HEK293 (cell line): ENCODE measurements around the gene EVC2.

ENCODE experiments used
- CTCF ChIP-seq: fragments of 450-650 bp; formaldehyde crosslinking; IDR thresholded peaks from 2 replicates; pipeline ENCODE4 v1.5.1; 2016; ENCODE audit warnings: missing biosample characterization, missing genetic modification characterization
- KLF9 ChIP-seq: fragments of 450-650 bp; formaldehyde crosslinking; IDR thresholded peaks from 2 replicates; pipeline ENCODE4 v1.5.1; 2016; ENCODE audit warnings: missing biosample characterization, missing genetic modification characterization, low read depth
- REST ChIP-seq: fragments of 450-650 bp; formaldehyde crosslinking; IDR thresholded peaks from 2 replicates; pipeline ENCODE4 v1.5.1; 2016; ENCODE audit warnings: missing biosample characterization, missing genetic modification characterization
- ZNF202 ChIP-seq: fragments of 450-650 bp; formaldehyde crosslinking; IDR thresholded peaks from 2 replicates; pipeline ENCODE4 v1.5.1; 2016; ENCODE audit warnings: missing biosample characterization, missing genetic modification characterization, borderline replicate concordance
- ZNF221 ChIP-seq: fragments of 450-650 bp; formaldehyde crosslinking; IDR thresholded peaks from 2 replicates; pipeline ENCODE4 v1.5.1; 2017; ENCODE audit warnings: missing biosample characterization, missing genetic modification characterization, borderline replicate concordance
- ZNF223 ChIP-seq: fragments of 450-650 bp; formaldehyde crosslinking; IDR thresholded peaks from 2 replicates; pipeline ENCODE4 v1.5.1; 2016; ENCODE audit warnings: missing biosample characterization, missing genetic modification characterization
- ZNF354C ChIP-seq: fragments of 450-650 bp; formaldehyde crosslinking; IDR thresholded peaks from 2 replicates; pipeline ENCODE4 v1.5.1; 2016; ENCODE audit warnings: missing biosample characterization, missing genetic modification characterization, low read depth, borderline replicate concordance
- ZNF514 ChIP-seq: fragments of 450-650 bp; formaldehyde crosslinking; IDR thresholded peaks from 2 replicates; pipeline ENCODE4 v1.5.1; 2016; ENCODE audit warnings: missing biosample characterization, missing genetic modification characterization
- ZNF629 ChIP-seq: fragments of 450-650 bp; formaldehyde crosslinking; IDR thresholded peaks from 2 replicates; pipeline ENCODE4 v1.5.1; 2017; ENCODE audit warnings: missing biosample characterization, missing genetic modification characterization
- TF ChIP-seq, protein P1 (sequence below): fragments of 450-650 bp; formaldehyde crosslinking; IDR thresholded peaks from 2 replicates; pipeline ENCODE4 v1.5.1; 2016; ENCODE audit warnings: missing biosample characterization, missing genetic modification characterization
- TF ChIP-seq, protein P2 (sequence below): fragments of 450-650 bp; formaldehyde crosslinking; optimal IDR thresholded peaks from 2 replicates; pipeline ENCODE3; 2016; ENCODE audit warnings: missing biosample characterization, mild to moderate bottlenecking, missing genetic modification characterization
- TF ChIP-seq, protein P3 (sequence below): fragments of 450-650 bp; formaldehyde crosslinking; IDR thresholded peaks from 2 replicates; pipeline ENCODE4 v1.5.1; 2016; ENCODE audit warnings: missing biosample characterization, missing genetic modification characterization, low read depth
- TF ChIP-seq, protein P4 (sequence below): fragments of 450-650 bp; formaldehyde crosslinking; IDR thresholded peaks from 2 replicates; pipeline ENCODE4 v1.5.1; 2016; ENCODE audit warnings: missing biosample characterization, missing genetic modification characterization

GRCh38 chr4:5647351-5647750, 61.0 kb downstream of the EVC2 start:
- TF ChIP-seq CTCF (no peak), ZNF354C (tag by site-specific recombination) (no peak), ZNF223 (tag by site-specific recombination) (no peak), REST (tag by site-specific recombination) (no peak), ZNF514 (tag by site-specific recombination) (no peak), KLF9 (tag by site-specific recombination) (no peak), ZNF629 (no peak), ZNF221 (tag by site-specific recombination) (no peak), ZNF202 (no peak)
- TF ChIP-seq, protein P1, sequence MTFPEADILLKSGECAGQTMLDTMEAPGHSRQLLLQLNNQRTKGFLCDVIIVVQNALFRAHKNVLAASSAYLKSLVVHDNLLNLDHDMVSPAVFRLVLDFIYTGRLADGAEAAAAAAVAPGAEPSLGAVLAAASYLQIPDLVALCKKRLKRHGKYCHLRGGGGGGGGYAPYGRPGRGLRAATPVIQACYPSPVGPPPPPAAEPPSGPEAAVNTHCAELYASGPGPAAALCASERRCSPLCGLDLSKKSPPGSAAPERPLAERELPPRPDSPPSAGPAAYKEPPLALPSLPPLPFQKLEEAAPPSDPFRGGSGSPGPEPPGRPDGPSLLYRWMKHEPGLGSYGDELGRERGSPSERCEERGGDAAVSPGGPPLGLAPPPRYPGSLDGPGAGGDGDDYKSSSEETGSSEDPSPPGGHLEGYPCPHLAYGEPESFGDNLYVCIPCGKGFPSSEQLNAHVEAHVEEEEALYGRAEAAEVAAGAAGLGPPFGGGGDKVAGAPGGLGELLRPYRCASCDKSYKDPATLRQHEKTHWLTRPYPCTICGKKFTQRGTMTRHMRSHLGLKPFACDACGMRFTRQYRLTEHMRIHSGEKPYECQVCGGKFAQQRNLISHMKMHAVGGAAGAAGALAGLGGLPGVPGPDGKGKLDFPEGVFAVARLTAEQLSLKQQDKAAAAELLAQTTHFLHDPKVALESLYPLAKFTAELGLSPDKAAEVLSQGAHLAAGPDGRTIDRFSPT (tag by site-specific recombination): no peak
- TF ChIP-seq, protein P2, sequence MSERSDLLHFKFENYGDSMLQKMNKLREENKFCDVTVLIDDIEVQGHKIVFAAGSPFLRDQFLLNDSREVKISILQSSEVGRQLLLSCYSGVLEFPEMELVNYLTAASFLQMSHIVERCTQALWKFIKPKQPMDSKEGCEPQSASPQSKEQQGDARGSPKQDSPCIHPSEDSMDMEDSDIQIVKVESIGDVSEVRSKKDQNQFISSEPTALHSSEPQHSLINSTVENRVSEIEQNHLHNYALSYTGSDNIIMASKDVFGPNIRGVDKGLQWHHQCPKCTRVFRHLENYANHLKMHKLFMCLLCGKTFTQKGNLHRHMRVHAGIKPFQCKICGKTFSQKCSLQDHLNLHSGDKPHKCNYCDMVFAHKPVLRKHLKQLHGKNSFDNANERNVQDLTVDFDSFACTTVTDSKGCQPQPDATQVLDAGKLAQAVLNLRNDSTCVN: no peak
- TF ChIP-seq, protein P3, sequence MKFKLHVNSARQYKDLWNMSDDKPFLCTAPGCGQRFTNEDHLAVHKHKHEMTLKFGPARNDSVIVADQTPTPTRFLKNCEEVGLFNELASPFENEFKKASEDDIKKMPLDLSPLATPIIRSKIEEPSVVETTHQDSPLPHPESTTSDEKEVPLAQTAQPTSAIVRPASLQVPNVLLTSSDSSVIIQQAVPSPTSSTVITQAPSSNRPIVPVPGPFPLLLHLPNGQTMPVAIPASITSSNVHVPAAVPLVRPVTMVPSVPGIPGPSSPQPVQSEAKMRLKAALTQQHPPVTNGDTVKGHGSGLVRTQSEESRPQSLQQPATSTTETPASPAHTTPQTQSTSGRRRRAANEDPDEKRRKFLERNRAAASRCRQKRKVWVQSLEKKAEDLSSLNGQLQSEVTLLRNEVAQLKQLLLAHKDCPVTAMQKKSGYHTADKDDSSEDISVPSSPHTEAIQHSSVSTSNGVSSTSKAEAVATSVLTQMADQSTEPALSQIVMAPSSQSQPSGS (tag by site-specific recombination): no peak
- TF ChIP-seq, protein P4, sequence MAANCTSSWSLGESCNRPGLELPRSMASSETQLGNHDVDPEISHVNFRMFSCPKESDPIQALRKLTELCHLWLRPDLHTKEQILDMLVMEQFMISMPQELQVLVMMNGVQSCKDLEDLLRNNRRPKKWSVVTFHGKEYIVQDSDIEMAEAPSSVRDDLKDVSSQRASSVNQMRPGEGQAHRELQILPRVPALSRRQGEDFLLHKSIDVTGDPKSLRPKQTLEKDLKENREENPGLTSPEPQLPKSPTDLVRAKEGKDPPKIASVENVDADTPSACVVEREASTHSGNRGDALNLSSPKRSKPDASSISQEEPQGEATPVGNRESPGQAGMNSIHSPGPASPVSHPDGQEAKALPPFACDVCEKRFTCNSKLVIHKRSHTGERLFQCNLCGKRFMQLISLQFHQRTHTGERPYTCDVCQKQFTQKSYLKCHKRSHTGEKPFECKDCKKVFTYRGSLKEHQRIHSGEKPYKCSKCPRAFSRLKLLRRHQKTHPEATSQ (tag by site-specific recombination): no peak
